Measurements from ENCODE around the gene LAMP5.

The LAMP5 gene

GRCh38 chr20:9514461-9515213 lies at the start of gene LAMP5:
TSS of gene LAMP5 (plus strand) at chr20:9514590. CDS start at chr20:9514853, 263 bp downstream.
- no peak for DNase-seq

- no peak for DNase-seq
Observed at GRCh38 chr20:9467995-9468394, 46.4 kb upstream of the LAMP5 start.

- no peak for DNase-seq
Observed at GRCh38 chr20:9474835-9475415, 39.5 kb upstream of the LAMP5 start.

GRCh38 chr20:9475456-9475855 lies 38.9 kb upstream of the LAMP5 start:
- DNase-seq, result no peak

- DNase-seq, result no peak
Observed at GRCh38 chr20:9476174-9476573, 38.2 kb upstream of the LAMP5 start.

- no peak for DNase-seq
Observed at GRCh38 chr20:9476637-9477036, 37.8 kb upstream of the LAMP5 start.

- DNase-seq, result no peak
Observed at GRCh38 chr20:9478771-9479170, 35.6 kb upstream of the LAMP5 start.

- no peak for DNase-seq
Observed at GRCh38 chr20:9480066-9480465, 34.3 kb upstream of the LAMP5 start.

- DNase-seq, result no peak
Observed at GRCh38 chr20:9482180-9482579, 32.2 kb upstream of the LAMP5 start.

GRCh38 chr20:9483131-9483530 lies 31.3 kb upstream of the LAMP5 start:
- DNase-seq, result no peak

GRCh38 chr20:9485614-9486340 lies 28.6 kb upstream of the LAMP5 start:
- no peak for DNase-seq

GRCh38 chr20:9487231-9487630 lies 27.2 kb upstream of the LAMP5 start:
- no peak for DNase-seq

- no peak for DNase-seq
Observed at GRCh38 chr20:9488063-9488462, 26.3 kb upstream of the LAMP5 start.

GRCh38 chr20:9490161-9490560 lies 24.2 kb upstream of the LAMP5 start:
- DNase-seq, result no peak

- DNase-seq, result no peak
Observed at GRCh38 chr20:9490631-9491030, 23.8 kb upstream of the LAMP5 start.

GRCh38 chr20:9491324-9491723 lies 23.1 kb upstream of the LAMP5 start:
- DNase-seq, result no peak

GRCh38 chr20:9492067-9492466 lies 22.3 kb upstream of the LAMP5 start:
- DNase-seq, result no peak

GRCh38 chr20:9493803-9494202 lies 20.6 kb upstream of the LAMP5 start:
- DNase-seq, result no peak

- no peak for DNase-seq
Observed at GRCh38 chr20:9495701-9496100, 18.7 kb upstream of the LAMP5 start.

GRCh38 chr20:9496155-9496554 lies 18.2 kb upstream of the LAMP5 start:
- DNase-seq, result no peak

GRCh38 chr20:9498322-9498721 lies 16.1 kb upstream of the LAMP5 start:
- DNase-seq, result no peak

GRCh38 chr20:9499126-9499899 lies 15.1 kb upstream of the LAMP5 start:
- no peak for DNase-seq

GRCh38 chr20:9500121-9500520 lies 14.3 kb upstream of the LAMP5 start:
- no peak for DNase-seq
